SH-SY5Y (cell line): ENCODE data around the gene GJA9.

Source experiments
- GATA2 ChIP-seq: IDR thresholded peaks from 2 replicates; pipeline ENCODE4 v1.6.1; 2011; ENCODE audit warnings: mild to moderate bottlenecking, low read depth, low read length
- GATA3 ChIP-seq: IDR thresholded peaks from 2 replicates; pipeline ENCODE4 v1.6.1; 2011; ENCODE audit warnings: low read depth, mild to moderate bottlenecking, low read length, moderate library complexity

Gene GJA9

DNA sequence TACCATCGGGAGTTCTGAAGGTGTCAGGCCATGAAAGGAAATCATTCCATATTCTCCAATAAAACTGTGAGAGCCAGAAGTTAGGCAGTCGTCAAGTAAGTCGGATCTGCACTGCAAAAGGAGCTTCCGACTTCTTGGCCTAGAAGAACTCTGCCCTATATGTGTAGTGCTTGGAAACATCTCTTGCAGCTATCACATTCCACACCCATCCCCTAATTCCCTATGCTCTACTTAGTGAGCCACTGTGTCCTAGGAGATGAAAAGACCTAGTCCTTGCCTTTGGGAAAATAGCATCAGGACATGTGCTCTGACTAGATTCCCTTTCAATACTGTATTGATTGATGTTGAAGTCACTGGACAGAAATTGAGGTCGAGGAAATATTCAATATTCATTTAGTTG, 8.2 kb upstream of the GJA9 start:
- TF ChIP-seq GATA3 (no peak), GATA2 (no peak)

DNA sequence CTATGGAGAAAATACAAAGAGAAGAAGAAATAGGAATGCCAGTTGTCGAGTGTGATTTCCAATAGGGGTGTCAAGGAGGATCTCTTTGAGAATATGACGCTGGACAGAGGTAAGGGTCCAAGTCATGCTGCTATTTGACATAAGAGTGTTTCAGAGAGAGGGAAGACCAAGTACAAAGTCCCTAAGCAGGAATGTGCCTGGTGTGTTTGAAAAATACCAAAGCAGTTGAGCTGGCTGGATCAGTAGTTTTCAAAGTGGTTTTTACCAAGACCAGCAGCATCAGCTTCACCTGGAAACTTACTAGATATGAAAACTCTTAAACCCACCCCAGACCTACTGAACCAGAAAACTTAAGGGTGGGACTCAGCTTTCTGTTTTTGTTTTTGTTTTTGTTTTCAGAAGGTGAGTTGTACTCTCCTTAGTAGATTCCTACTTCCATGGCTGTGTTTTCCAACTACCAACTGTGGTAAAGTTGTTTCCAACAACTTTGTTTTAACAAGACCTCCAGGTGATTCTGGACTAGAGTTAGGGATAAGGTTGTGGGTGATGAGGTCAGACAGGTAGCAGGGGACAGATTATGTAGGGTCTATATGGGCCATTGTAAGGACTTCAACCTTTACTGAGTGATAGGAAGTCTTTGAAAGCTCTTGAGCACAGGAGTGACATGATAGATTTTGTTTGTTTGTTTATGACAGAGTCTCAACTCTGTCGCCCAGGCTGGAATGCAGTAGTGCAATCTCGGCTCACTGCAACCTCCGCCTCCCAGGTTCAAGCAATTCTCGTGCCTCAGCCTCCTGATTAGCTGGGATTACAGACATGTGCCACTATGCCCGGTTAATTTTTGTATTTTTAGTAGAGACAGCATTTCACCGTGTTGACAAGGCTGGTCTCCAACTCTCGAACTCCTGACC, 7.3 kb upstream of the GJA9 start:
- TF ChIP-seq GATA2 (no peak), GATA3 (no peak)

DNA sequence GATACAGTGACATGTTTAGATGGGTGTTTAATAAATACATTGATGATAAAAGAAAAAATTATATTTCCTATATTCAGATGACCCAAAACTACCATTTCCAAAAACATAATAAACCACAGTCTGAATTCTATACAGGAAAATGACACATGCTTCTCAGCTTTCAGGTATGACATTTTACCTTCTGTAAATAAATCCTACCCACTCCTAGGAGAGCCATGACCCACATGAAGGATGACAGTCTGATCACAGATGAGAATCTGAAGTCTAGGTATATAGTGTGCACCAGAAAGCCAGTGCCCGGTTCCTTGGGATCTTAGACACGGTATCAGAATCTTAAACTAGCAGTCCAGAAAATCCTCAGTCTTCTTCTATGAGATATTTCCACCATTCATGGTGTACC, 3.7 kb upstream of the GJA9 start:
- TF ChIP-seq GATA3: no peak
- no peak for TF ChIP-seq GATA2

DNA sequence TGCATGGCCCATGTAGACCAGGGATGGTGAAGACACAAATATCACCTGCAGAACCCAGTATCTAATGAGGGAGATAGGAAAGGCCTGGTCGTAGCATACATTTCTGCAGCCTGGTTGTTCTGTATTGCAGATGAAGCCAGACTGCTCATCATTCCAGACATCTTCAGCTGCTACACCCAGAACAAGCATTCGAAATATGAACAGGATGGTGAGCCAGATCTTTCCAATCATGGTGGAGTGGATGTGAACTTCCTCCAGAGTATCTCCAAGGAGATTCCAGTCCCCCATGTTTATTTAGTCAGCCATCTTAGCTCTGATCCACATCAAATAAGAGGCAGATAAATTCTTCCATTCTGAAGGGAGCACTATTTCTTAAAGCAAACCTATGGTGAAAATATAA, 5.6 kb downstream of the GJA9 start:
- TF ChIP-seq GATA3 (no peak), GATA2 (no peak)

DNA sequence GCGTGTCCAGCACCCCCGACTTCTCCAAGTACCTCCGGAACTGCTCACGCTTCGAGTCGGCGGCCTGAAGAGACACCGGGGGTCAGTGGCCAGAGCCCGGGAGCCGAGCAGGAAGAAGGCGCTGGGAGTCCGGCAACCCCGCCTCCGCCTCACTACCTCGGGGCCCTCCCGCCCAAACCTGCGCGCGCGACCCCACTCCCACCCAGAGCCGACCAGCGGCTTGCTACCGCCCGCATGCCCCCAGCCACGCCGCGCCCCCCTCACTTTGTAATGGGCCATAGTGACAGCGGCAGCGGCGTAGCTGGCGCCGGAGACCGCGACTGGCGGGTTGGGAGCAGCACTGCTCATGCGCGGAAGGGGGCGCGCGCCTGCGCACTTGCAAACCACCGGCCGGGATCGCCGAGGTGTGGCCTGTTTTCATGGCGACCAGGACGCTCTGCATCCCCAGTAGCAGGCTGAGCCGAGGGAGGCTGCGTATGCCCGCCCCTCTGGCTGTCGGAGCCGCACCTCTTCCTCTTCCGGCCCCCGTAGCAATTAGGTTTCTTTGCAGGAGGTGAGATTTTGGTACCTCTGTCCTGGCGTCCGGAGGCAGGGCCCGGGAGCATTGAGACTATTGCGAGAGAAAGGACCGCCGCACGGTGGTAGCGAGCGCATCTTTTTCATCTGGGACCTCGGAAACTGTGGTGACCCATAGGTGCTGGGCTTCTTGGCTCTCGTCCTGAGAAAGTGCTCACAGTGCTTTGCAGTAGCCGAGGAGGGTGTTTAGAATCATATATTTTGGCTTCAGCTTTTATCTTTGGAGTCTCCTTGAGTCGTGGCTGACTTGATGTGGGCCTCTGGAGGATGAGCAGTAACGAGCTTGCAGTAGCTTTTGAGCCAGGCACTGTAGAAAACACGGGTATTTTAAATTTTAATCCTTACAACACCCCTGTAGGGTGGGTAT, 8.1 kb downstream of the GJA9 start, which contains the start of gene MYCBP:
Gene MYCBP, minus strand, starts transcription at position 322 of the 943 bp plus-strand sequence. Its CDS starts 43 bp downstream, at position 279.
- no peak for TF ChIP-seq GATA3
- TF ChIP-seq GATA2: no peak; the same call in 1 of the 2 replicates

DNA sequence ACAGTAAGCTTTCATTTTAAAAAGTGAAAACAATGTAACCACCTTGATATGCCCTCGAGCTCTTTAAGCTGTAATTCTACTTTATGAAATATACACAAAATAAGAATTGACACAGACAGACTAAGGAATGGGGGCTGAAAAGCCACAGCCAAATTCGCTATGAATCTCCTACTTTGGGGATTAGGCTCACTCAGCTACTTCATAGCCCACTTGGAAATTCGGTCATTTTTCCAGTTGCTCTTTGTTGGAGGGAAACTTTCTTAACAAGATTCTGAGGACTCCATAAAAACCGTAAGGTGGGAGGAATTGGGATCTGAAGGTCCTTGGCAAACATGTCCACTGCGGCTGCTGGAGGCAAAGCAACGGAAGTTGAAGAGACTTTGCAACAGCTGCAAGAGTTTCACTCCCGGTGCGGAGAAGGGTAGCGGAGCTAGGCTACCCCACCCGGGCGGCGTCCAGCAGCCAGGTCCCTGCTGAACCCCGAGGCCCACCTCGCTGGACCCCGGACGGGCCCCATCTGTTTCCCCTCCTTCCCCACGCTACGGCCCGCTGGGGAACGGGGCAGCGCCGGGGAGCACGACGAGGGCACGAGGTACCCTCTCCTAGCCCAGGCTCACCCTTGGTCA, 8.9 kb downstream of the GJA9 start:
- TF ChIP-seq GATA3 (no peak), GATA2 (no peak)

DNA sequence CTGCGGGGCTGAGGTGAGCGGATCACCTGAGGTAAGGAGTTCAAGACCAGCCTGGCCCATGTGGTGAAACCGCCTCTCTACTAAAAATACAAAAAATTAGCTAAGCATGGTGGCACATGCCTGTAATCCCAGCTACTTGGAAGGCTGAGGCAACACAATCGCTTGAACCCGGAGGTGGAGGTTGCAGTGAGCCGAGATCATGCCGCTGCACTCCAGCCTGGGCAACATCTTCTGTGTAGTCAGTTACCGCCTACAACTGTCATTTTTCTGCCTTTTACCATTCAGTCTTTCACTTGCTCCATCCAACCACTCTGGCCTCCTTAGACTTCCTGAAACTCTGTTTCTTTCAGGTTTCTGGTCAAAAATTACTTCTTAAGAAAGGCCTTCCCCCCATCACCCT, 10.4 kb downstream of the GJA9 start:
- TF ChIP-seq GATA2: no peak
- no peak for TF ChIP-seq GATA3

DNA sequence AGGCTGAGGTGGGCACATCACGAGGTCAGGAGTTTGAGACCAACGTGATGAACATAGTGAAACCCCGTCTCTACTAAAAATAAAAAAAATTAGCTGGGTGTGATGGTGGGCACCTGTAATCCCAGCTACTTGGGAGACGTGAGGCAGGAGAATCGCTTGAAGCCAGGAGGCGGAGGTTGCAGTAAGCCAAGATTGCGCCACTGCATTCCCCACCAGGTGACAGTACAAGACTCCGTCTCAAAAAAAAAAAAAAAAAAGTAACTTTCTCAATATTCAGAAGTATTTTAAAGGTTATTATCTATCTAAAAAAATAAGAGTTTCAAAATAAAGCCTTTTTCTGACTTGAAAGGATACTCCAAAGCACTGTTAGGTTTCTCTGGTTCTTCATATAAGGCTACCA, 14.2 kb downstream of the GJA9 start:
- TF ChIP-seq GATA2 (no peak), GATA3 (no peak)

DNA sequence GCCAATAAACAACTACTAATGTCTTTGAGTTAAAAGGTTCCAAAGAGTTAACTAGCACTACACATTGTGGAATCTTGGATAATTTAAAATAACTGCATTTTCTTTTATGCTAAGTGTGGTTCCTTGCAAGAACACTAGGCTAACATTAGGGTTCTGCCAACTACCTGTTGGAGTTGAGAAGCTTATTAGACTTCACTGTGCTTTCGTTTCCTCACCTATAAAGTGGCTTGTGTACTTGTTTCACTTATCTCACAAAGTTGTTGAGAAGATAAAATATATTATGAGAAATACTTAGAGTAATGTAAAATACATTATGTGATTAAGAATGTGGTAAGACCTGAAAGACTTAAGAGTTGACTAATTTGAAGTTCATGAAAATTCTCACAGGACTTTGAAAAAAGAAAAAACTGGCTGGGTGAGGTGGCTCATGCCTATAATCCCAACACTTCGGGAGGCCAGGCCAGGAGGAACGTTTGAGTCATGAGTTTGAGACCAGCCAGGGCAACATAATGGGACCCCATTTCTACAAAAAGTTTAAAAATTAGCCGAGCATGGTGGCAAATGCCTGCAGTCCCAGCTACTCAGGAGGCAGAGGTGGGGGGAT, 16.2 kb downstream of the GJA9 start:
- TF ChIP-seq GATA3 (no peak), GATA2 (no peak)

DNA sequence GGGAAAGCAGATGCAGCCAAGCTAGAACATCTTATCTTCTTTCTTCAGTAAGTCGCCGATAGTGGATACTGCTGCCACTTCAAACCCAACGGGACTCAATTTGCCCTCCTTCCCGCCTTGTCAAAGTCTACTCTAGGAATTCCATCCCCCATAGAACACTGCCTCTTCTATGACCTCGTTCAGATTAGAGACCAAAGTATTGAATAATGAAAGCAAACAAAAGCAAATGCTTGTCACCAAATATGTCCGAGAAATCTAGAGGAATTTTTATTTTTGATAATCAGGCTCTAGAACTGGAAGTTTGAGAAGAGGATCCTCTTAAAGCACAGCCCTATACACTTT, 21.0 kb downstream of the GJA9 start:
- no peak for TF ChIP-seq GATA2
- TF ChIP-seq GATA3: no peak

DNA sequence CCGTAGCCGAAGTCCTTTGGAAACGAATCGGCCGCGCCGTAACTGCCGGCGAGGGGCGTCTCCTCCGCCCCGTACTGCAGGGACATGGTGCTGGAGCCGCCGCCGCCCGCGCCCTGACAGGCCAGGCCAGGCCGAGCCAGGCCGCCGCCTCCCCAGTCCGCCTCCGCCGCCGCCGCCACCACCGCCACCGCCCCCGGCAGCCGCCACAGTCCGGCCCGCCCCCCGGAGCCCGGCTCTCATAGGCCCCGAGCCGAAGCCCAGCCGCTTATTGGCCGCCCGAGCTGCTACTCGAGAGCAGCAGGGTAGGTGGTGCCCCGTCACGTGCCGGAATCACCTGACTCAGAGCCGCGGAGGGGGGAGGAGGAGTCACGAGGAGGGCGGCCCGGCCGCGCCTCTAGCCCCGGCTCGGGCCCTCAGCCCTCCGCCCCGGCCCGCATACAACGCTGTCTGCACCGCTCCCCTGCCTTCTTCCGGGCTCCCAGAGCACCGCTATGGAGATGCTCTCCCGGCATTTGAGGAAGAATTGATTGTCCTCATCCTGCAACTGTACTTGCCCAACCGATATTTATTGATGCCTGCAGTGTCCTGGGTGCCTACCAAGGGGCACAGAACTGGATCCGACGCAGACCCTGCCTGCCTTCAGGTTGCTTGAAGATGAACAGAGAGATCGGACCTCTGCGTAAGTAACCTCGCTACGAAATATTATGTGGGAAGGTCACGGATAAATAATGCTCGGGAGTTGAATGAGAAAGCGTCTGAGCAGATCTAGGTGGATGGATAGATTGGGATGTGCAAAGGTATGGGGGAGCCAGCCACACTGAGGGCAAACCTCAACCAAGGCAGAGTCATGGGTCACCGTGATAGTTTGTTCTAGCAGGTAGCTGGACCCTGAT, 21.6 kb downstream of the GJA9 start, which contains the start of gene RRAGC:
Gene RRAGC, minus strand, starts transcription at position 212 of the 893 bp plus-strand sequence. Its CDS starts 126 bp downstream, at position 86.
- TF ChIP-seq GATA3 (no peak), GATA2 (no peak)

DNA sequence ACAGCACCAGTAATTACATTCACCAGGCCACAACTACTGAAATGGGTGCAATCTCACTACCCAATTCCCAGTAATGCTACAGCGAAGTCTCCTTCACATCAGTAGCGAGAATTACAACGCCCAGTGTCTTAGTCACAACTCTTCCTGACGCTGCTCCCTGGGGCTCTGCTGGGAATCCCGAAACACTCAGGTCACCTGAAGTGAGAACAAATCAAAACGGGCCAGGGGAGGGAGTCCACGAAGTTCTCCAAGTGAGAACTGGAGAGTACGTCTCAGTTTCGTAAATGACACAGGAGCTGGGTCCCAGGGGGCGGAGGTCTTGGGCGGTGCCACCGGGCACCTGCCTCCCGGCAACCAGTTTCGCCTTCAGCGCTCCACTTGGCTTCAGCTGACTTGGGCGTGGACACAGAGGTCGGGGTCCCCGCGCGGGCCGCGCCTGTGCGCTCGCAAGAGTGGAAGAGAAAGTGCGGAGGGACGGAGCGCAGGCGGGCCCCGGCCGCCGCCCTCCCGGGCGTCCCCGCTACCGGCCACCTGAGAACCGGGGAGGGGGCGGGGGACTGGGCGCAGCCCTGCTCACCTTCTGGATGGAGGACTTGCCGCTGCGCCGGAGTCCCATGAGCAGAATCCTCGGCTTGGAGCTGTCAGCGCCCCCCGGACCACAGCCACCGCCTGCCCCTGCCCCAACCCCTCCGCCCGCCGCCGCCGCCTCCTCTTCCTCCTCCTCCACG, 22.4 kb downstream of the GJA9 start:
- TF ChIP-seq GATA3: no peak
- no peak for TF ChIP-seq GATA2
